ENCODE results near the gene LDLRAD4.

LDLRAD4 gene

DNA sequence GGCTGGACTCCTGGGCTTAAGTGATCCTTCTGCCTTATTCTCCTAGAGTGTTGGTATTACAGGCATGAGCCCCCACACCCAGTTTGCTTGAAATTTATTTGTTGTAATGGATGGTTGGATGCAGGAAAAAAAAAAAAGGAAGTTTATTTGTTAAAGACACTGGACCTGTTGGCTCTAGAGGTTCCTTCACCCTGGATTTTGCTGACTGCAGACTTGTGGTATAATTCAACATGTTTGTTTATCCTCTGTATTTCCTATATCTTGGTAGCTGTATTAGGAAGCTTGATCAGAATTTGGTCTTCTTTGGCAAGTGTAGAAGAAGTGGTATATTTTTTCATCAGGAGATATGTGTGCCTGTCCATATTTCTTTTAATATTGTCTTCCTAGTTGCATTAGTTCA lies 138.7 kb downstream of the LDLRAD4 start:
- DNase-seq = no peak

- DNase-seq = no peak
These were observed 140.7 kb downstream of the LDLRAD4 start for GRCh38 chr18:13359210-13359609.

DNA sequence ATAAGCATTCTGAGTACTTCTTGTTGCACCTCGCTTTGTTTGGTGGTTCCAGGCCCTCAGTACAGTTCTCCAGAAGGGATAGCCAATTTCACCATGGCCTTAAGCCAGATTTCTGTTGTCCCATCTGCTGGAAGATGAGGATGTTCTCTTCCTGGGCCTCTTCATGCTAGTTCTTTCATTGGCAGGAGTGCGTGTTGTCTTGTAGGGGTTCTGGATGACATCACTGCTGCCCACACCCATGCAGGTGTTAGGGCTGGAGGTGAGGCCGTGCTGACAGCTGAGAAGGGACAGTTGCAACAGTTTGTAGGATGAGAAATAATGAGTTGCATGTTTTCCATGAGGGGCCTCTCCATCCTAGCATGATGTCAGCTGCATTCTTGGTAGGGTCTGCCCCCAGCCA lies 142.9 kb downstream of the LDLRAD4 start:
- no peak for DNase-seq

DNA sequence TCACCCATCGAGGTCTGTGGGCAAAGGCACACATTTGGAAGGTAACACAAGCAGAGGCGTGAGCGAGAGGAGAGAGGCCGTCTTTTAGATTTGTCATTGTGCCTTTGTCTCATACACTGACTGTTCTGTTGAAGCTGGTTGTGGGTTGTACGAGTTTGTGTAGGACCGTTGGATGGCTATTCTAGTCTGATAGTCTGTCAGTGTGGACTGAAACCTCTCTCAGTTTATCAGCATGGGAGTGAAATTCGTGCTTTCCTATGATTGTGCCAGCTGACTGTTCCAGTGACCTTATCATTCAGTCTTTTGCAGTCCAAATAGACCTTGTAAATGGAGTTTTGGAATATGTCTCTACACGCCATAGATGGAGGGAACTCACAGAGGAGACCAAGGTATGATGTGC lies 143.5 kb downstream of the LDLRAD4 start:
- DNase-seq = no peak

- no peak for DNase-seq
These were observed 144.0 kb downstream of the LDLRAD4 start for GRCh38 chr18:13362607-13363006.

GRCh38 chr18:13363359-13363758 lies 144.8 kb downstream of the LDLRAD4 start:
- no peak for DNase-seq

DNA sequence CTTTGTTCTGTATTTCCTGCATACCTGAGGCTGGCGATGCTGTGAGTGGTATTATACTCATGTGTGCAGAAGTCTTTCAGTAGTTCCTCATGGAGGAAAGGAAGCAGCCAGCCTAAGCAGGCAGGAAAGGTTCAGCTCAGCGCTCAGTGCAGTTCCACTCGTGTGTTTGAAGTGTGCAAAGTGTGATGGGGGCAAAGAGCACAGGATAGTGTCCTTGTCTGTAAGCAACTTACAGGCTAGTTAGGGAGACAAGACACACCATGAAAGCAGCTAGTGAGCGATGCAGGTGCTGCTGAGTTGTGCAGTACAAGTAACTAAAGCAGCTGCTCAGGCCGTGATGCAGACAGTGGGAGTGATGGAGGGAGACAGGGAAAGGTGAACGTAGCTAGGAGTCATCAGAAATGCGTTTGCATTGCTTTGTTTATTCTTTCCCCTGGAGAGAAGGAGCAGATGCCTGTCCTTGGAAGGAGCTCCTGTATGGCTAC lies 146.2 kb downstream of the LDLRAD4 start:
- no peak for DNase-seq

GRCh38 chr18:13366131-13366530 lies 147.6 kb downstream of the LDLRAD4 start:
- no peak for DNase-seq

- DNase-seq = no peak
These were observed 148.0 kb downstream of the LDLRAD4 start for GRCh38 chr18:13366541-13366940.

GRCh38 chr18:13366962-13367892 lies 148.7 kb downstream of the LDLRAD4 start:
- DNase-seq = no peak

DNA sequence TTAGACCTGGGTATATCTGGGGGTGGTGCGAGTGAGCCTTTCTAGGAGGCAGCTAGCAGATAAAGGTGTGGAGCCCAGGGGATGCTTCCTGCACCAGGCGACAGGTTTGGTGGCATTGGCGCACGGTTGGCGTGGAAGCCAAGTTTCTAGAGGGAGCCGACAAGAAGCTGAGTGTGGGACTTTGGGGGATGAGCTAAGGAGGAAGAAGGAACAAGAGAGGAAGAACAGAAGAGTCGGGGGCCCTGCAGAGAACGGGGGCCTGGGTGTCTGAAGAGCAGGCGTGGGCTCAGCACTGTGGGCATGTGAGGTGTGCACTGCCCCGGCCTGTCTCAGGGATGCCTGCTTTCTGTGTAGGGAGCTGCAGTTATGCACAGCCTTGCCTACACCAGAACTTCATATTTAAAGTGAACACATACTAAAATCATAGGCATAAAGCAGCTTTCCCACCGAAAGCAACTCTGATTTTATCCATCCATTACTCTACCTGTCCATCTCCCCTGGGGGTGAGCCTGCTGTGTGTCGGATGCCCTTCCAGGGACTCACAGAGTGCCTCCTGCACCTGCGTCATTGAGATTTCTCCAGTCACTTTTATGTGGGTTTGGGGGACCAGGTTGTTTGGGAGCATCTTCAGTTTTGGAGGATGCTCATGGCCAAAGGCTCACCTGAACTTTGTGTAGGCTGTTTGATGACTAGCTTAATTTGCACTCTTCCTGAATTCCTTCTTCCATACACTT lies 149.7 kb downstream of the LDLRAD4 start:
- no peak for DNase-seq

DNA sequence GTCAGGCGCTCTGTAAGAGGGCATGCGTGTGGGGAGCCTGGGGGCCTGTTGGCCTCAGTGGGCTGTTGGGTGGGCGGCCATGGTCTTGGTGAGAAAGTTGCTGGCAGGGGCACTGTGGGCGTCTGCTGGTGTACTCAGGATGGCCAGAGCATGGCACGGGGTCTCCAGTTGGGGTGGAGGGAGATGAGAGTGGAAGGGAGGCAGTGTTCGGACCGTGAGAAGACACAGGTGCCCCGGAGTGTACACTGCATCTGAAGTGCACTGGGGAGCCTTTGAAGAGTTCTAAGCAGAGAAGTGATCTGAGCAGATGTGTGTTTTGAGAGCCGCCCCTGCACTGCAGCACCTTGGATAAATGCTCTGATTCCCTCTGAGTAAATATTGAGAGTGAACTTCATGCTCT lies 150.8 kb downstream of the LDLRAD4 start:
- no peak for DNase-seq

DNA sequence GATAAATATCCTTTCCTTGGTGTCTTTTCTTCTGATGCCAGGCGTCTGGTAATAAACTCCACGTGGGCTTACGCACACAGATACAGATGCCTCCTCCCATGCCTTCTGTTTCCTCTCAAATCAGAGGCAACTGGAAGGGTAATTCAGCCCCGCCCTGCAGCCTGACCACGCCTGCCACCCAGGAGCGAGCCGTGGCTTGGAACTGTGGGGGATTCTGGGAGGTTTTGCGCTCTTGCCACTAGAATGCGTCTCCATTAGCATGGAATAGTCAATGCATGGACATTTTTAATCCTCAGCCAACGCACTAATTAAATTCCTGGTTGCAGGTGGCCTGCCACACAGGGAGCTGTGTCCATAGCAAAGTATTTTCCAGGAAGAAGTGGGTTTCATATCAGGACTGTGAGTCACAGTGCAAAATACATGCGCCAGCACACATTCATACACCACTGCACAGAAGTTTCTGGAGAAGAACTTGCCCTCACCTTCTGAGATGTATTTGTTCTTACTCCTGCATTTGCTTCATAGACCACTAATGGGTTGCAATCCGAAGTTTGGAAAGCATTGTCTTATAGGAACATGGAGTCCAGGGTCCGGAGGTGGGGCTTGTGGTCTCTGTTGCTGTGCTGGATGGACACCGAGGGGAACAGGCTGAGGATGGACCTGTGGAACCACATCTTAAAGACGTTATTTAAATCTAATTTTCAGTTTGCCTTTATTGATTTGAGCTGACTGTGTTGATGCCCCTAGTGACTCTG lies 151.4 kb downstream of the LDLRAD4 start:
- no peak for DNase-seq

DNA sequence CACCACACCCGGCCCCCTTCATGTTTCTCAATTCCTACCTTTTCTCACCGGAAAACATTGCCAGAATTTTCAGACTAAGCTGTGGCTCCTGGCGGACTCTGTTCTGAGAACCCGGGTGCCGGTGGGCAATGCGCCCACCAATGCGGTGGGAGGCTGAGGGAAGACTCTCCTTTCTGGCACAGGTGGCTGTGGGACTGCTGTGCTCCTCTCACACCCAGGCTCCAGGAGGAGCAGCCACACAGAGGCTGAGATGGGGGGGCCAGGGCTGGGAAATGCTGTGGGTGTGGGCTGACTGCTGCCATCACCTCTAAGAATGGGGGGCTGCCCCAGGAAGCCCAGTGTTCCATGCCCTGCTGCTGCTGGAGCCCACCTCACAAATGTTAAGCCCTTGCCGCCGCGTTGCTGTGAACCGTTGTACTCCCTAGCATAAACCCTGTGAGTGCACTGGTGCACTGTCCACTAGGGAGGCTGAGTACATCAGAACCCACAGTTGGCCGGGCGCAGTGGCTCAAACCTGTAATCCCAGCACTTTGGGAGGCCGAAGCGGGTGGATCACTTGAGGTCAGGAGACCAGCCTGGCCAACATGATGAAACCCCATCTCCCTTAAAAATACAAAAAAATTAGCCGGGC lies 152.6 kb downstream of the LDLRAD4 start:
- no peak for DNase-seq

GRCh38 chr18:13371689-13372418 lies 153.3 kb downstream of the LDLRAD4 start:
- no peak for DNase-seq

- DNase-seq = no peak
These were observed 154.0 kb downstream of the LDLRAD4 start for GRCh38 chr18:13372531-13372951.

DNA sequence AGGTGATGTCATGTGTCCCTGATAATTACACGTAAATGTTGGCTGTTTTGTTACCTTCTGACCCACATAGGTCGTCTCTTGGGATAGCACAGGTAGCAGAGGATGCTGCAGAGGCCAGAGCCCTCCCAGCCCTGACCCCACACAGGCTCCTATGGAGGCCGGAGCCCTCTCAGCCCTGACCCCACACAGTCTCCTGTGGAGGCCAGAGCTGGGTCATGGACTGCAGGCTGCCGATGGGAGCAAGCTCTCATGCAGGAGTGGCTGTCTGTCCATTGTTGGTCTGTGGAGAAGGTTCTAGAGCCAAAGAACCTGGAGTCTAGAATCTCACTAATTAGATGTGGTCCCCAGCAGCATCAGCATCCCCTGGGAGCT lies 155.5 kb downstream of the LDLRAD4 start:
- DNase-seq = no peak

GRCh38 chr18:13374468-13375301 lies 156.1 kb downstream of the LDLRAD4 start:
- peak; percentile 5 for DNase-seq

DNA sequence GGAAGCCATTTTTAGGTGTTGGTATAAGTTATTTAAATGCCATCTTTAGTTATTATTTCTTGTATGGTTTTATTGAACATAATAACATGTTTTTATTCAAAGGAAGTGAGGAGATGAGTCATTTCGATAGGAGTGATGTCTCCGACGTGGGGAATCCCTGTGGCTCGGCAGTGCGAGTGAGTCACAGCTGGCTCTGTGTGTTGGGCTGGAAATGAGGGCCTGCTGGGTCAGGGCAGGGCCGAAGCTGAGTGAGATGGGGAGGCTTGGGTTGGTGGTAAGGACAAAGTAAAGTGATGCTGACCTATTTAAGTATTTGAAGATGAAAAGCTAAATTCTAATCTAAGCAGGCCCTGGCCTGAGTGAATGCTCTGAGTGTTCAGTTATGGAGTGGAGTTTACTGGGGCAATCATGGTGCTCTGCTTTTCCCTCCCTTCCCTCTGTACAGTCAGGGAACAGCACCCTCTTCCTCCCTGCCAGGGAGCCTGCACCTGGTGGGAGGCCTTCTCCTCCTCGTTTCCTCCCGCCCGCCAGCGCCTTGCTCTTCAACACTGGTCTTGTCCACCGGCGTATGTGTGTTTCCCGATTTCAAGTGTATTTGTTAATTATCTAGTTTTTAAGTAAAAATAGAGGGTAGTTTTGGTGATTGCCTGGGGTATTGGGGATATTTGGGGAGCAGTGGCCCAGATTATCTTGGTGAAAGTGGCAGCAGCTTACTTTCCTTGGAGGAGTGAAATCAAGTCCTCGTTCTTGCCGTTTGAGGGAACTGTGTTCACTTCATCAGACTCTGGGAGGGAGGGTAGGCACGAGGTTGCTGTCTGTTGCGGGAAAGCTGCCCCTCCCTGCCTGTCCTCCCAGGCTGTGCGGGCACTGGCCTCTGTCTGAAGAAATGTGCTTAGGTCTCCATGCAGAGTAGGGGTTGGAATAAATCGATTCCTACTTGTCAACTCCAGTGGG lies 157.0 kb downstream of the LDLRAD4 start:
- DNase-seq = no peak

- DNase-seq = no peak
These were observed 157.8 kb downstream of the LDLRAD4 start for GRCh38 chr18:13376298-13376840.
